22Rv1 (cell line): ENCODE measurements around the gene CMTM7.

Experiments used
- ZFX ChIP-seq: fragments of 450-650 bp; IDR thresholded peaks from 2 replicates; pipeline ENCODE4 v1.6.1; 2017; ENCODE audit warnings: antibody characterized with exemption, borderline replicate concordance
- TF ChIP-seq, protein P1 (sequence below): fragments of 450-650 bp; IDR thresholded peaks from 2 replicates; pipeline ENCODE4 v1.5.1; 2017; ENCODE audit warnings: mild to moderate bottlenecking

DNA sequence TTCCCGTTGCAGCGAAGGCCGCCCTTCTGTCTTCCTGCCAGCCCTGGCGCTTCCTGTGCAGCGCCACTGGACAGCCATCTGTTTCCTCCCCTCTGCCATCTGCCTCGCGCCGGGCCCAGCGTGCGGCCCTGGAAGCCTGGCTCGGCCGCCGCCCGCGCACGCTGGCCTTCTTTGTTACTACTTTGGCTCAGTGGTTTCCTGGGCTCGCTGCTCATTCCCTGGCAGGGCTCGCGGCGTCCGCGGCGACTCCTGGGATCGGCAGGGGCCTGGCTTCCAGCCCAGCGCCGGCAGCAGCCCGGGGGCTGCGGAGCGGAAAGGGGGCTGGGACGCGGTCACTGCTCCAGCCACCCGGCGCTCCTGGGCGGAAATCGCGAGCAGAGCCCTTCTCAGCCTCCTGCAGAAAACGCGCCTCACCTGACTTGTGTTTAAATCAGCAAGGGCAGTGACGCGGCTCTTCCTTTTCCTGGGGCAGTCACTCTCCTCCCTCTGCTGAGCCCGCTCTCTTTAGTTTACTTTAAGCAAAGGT, 10.0 kb downstream of the CMTM7 start:
- TF ChIP-seq, protein P1, sequence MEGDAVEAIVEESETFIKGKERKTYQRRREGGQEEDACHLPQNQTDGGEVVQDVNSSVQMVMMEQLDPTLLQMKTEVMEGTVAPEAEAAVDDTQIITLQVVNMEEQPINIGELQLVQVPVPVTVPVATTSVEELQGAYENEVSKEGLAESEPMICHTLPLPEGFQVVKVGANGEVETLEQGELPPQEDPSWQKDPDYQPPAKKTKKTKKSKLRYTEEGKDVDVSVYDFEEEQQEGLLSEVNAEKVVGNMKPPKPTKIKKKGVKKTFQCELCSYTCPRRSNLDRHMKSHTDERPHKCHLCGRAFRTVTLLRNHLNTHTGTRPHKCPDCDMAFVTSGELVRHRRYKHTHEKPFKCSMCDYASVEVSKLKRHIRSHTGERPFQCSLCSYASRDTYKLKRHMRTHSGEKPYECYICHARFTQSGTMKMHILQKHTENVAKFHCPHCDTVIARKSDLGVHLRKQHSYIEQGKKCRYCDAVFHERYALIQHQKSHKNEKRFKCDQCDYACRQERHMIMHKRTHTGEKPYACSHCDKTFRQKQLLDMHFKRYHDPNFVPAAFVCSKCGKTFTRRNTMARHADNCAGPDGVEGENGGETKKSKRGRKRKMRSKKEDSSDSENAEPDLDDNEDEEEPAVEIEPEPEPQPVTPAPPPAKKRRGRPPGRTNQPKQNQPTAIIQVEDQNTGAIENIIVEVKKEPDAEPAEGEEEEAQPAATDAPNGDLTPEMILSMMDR: peak; percentile 10; the same call in 1 of the 2 replicates
- TF ChIP-seq ZFX: no peak
